ENCODE data around the gene LETM1. TPM values are rescaled to one million over a fixed set of nuclear protein-coding genes. Genes with fewer than 3 reads are reported as not detected.

The LETM1 gene
- total and polyA plus RNA-seq, 2 of the 13 experiments (the other 11 are each of a cell fraction or from before 2014, with no cell fraction given) = 9.7 to 41.6 TPM

DNA sequence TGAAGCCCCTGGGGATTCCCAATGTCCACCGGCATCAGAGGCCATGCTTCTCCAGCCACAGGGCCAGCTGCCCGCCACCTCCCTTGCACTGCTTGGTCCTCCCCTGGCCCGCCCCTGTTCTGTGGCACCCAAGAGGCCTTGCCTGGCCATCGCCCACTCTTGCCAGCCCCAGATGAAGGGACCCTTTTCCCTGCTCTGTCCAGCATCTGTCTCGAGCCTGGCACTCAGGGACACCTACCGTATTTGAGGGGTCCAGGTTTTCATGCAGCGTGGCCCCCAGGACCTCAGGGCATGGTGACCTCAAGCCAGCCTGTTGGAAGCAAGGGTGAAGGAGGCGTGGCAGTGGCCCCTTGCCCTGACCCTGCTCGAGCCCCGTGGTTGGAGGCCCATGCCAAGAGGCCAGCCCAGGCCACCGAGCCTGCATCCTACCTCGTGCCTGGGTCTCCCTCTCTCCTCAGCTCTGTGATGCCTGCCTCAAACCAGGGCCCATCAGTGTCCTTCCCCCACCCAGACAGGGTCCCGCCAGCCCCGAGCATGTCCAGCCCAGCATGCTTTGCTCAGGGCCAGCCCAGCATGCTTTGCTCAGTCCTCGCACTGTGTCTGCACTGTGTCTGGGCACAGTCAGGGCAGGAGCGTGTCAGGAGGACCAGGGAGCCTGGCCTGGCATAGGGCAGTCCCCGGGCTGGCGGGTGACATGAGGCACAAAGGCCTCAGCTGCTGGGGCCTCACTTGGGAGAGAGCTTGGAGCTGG, 77.1 kb downstream of the LETM1 start (continued):
- TF ChIP-seq ZNF143 (CRISPR knock-in tag; IDR thresholded peaks at IDR 0.05) = peak; percentile 79
- TF ChIP-seq ZNF790 (CRISPR knock-in tag; IDR thresholded peaks at IDR 0.05; ENCODE audit: borderline replicate concordance) = no peak
- no peak for TF ChIP-seq ZNF350 (CRISPR knock-in tag; IDR thresholded peaks at IDR 0.05; ENCODE audit: borderline replicate concordance, low read depth)
- TF ChIP-seq ZNF205 (CRISPR knock-in tag; IDR thresholded peaks at IDR 0.05) = no peak
- no peak for TF ChIP-seq PRPF4 (IDR thresholded peaks at IDR 0.05; ENCODE audit: low read depth, low read length, poor library complexity, severe bottlenecking)
- no peak for TF ChIP-seq RBAK (CRISPR knock-in tag; IDR thresholded peaks at IDR 0.05)
- TF ChIP-seq, protein P1, sequence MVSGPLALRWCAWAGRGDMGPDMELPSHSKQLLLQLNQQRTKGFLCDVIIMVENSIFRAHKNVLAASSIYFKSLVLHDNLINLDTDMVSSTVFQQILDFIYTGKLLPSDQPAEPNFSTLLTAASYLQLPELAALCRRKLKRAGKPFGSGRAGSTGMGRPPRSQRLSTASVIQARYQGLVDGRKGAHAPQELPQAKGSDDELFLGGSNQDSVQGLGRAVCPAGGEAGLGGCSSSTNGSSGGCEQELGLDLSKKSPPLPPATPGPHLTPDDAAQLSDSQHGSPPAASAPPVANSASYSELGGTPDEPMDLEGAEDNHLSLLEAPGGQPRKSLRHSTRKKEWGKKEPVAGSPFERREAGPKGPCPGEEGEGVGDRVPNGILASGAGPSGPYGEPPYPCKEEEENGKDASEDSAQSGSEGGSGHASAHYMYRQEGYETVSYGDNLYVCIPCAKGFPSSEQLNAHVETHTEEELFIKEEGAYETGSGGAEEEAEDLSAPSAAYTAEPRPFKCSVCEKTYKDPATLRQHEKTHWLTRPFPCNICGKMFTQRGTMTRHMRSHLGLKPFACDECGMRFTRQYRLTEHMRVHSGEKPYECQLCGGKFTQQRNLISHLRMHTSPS (CRISPR knock-in tag; IDR thresholded peaks at IDR 0.05; ENCODE audit: low read depth) = peak; percentile 59
- TF ChIP-seq HIVEP1 (CRISPR knock-in tag; IDR thresholded peaks at IDR 0.05) = no peak
- TF ChIP-seq DNMT3B (CRISPR knock-in tag; conservative IDR thresholded peaks at IDR 0.05) = no peak
- TF ChIP-seq ZNF639 (CRISPR knock-in tag; conservative IDR thresholded peaks at IDR 0.05) = no peak
- no peak for TF ChIP-seq CCAR2 (optimal IDR thresholded peaks at IDR 0.05; ENCODE audit: low read depth, low read length)
- TF ChIP-seq ARNT (IDR thresholded peaks at IDR 0.05) = no peak
- TF ChIP-seq SATB2 (CRISPR knock-in tag; IDR thresholded peaks at IDR 0.05) = no peak
- no peak for TF ChIP-seq RCOR2 (CRISPR knock-in tag; IDR thresholded peaks at IDR 0.05)
- no peak for TF ChIP-seq SMARCE1 (IDR thresholded peaks at IDR 0.05; ENCODE audit: borderline replicate concordance)
- TF ChIP-seq ZNF432 (CRISPR knock-in tag; IDR thresholded peaks at IDR 0.05; ENCODE audit: borderline replicate concordance) = no peak
- no peak for TF ChIP-seq JUND (CRISPR knock-in tag; IDR thresholded peaks at IDR 0.05)
- no peak for TF ChIP-seq ZNF20 (CRISPR knock-in tag; IDR thresholded peaks at IDR 0.05)
- no peak for TF ChIP-seq PAF1 (CRISPR knock-in tag; IDR thresholded peaks at IDR 0.05)
- TF ChIP-seq ZC3H13 (CRISPR knock-in tag; IDR thresholded peaks at IDR 0.05) = no peak
- TF ChIP-seq ZNF24 (IDR thresholded peaks at IDR 0.05) = no peak
- TF ChIP-seq TBL1XR1 (IDR thresholded peaks at IDR 0.05; ENCODE audit: borderline replicate concordance, low read length, partially characterized antibody) = no peak
- TF ChIP-seq ZNF598 (CRISPR knock-in tag; IDR thresholded peaks at IDR 0.05; ENCODE audit: borderline replicate concordance) = 0 out of 2 replicates have a peak, but pooled peaks have one; percentile 55
- no peak for TF ChIP-seq NFRKB (IDR thresholded peaks at IDR 0.05)
- TF ChIP-seq TBX3 (IDR thresholded peaks at IDR 0.05; ENCODE audit: borderline replicate concordance) = no peak
- no peak for TF ChIP-seq PCBP2 (optimal IDR thresholded peaks at IDR 0.05; ENCODE audit: low read depth, low read length, poor library complexity, severe bottlenecking)
- no peak for TF ChIP-seq DR1 (CRISPR knock-in tag; IDR thresholded peaks at IDR 0.05)
- TF ChIP-seq ZNF44 (CRISPR knock-in tag; IDR thresholded peaks at IDR 0.05) = no peak
- TF ChIP-seq ZEB1 (IDR thresholded peaks at IDR 0.05; ENCODE audit: insufficient replicate concordance, low read depth) = no peak
- no peak; the same call in 1 of the 2 replicates for TF ChIP-seq KDM2A (CRISPR knock-in tag; IDR thresholded peaks at IDR 0.05; ENCODE audit: borderline replicate concordance, low read depth)
- no peak for TF ChIP-seq ZBTB38 (CRISPR knock-in tag; IDR thresholded peaks at IDR 0.05)
- no peak for TF ChIP-seq RFX1 (IDR thresholded peaks at IDR 0.05)
